Psoas muscle (tissue), 8 donors: ENCODE results near the gene PRSS35. TPM values are rescaled to one million over a fixed set of nuclear protein-coding genes. Genes with fewer than 3 reads are reported as not detected.
"Not testable (repeated sequence)": the region's sequence is repeated elsewhere in the genome, so short reads cannot be mapped to it uniquely, and the experiment has no call there.

ENCODE experiments used
- ATAC-seq, 4 donors: fragments of 200-7000 bp; cut with Tn5 transposase; one replicate each; pipeline ENCODE4 v1.9.1; 2020; ENCODE audit warnings: moderate library complexity in 3 of 4, mild to moderate bottlenecking in 2 of 4
- DNase-seq, 2 donors: peaks; one replicate each; pipeline ENCODE4 v3.0.0-alpha.2; 2020
- H3K27ac ChIP-seq: fragments of 200-600 bp; one replicate; pipeline ENCODE4 v1.8.0; 2022
- H3K27me3 ChIP-seq, 3 donors: fragments of 200-600 bp in 1 of 3; one replicate each; pipeline versions ENCODE4 v1.6.1 to v1.8.0; 2013 to 2022; ENCODE audit warnings: low read length in 2 of 3, mild to moderate bottlenecking in 2 of 3, moderate library complexity in 1 of 3; ENCODE audit not compliant: insufficient read depth in 3 of 3
- H3K36me3 ChIP-seq, 2 donors: fragments of 200-600 bp in 1 of 2; one replicate each; pipeline versions ENCODE4 v1.6.1 to v1.8.0; 2013 to 2022; ENCODE audit warnings: low read depth in 1 of 2, mild to moderate bottlenecking in 1 of 2, moderate library complexity in 1 of 2; ENCODE audit not compliant: insufficient read depth in 1 of 2
- H3K4me1 ChIP-seq: fragments of 200-600 bp; one replicate; pipeline ENCODE4 v1.8.0; 2022
- H3K4me3 ChIP-seq: fragments of 200-600 bp; one replicate; pipeline ENCODE4 v1.8.0; 2022; ENCODE audit warnings: mild to moderate bottlenecking
- H3K9me3 ChIP-seq: fragments of 200-600 bp; one replicate; pipeline ENCODE4 v1.8.0; 2022
- WGBS, 3 donors: extraction: QIAGEN DNeasy Blood & Tissue Kit; methylation state at CpG; one replicate each; pipeline versions ENCODE4 v1.1.6 to v1.1.7; 2013; 5-methylcytosine and 5-hydroxymethylcytosine counted together
- intact Hi-C, 2 donors: fragments of 100-400 bp; cut with DNase I; formaldehyde crosslinking; loops; one replicate each; pipeline versions ENCODE4 v1.11.0 to v1.14.2; 2022
- polyA plus RNA-seq, 3 donors: library from polyadenylated mRNA; stranded (reverse); fragments of 200-250 nt; gene quantifications; one replicate each; pipeline ENCODE4 v1.2.3, GENCODE V29; 2013
- total RNA-seq, 4 donors: library from RNA; stranded (reverse); fragmentation: NEBNext Ultra II Directional in 2 of 4; extraction: Animal tissue kit (Norgen Biotek cat#: 25700) in 2 of 4; gene quantifications; one replicate each; pipeline versions ENCODE4 v1.2.1 to v1.2.4, GENCODE V29; 2021 to 2023
- TF ChIP-seq, protein P1 (sequence below): fragments of 200-600 bp; IDR thresholded peaks from one replicate; pipeline ENCODE4 v1.8.0; 2022; ENCODE audit warnings: antibody characterized with exemption
- donor health status: healthy with polysubstance abuse.
- donor health status: DM: no; HTN: no; CAD: no; lungs with moderate emphysema.
- donor health status: Bipolar disorder and iron deficiency.
- donor health status: healthy.
- donor health status: DM: yes; HTN: yes; CAD: no.
- donor health status: DM: no; HTN: no; CAD: no.
- donor health status: DM: no; HTN: no; CAD: no.
- donor health status: DM: yes; HTN: yes; CAD: no.

Gene PRSS35
- total and polyA plus RNA-seq, 7 donors: 0.03 to 0.50 (median 0.08) TPM; not detected in 2

DNA sequence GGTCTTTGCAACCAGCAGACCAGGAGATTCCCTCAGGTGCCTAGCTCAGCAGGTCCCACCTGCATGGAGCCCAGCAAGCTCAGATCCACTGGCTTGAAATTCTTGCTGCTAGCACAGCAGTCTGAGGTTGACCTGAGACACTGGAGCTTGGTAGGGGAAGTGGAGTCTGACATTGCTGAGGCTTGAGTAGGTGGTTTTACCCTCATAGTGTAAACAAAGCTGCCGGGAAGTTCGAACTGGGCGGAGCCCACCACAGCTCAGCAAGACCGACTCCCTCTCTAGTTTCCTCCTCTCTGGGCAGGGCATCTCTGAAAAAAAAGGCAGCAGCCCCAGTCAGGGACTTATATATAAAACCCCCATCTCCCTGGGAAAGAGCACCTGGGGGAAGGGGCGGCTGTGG, 34.3 kb downstream of the PRSS35 start:
- ATAC-seq: no peak
- no peaks in the 10 kb centered on the region for H3K4me1 ChIP-seq
- no peaks in the 10 kb centered on the region for H3K36me3 ChIP-seq
- intact Hi-C loops: no loop called here
- no peak overlapping the region for H3K27ac ChIP-seq
- no peak for DNase-seq
- no peak overlapping the region for H3K4me3 ChIP-seq
- peaks cover 6% of the 10 kb centered on the region for H3K9me3 ChIP-seq
- no peaks in the 10 kb centered on the region for H3K27me3 ChIP-seq
- TF ChIP-seq, protein P1, sequence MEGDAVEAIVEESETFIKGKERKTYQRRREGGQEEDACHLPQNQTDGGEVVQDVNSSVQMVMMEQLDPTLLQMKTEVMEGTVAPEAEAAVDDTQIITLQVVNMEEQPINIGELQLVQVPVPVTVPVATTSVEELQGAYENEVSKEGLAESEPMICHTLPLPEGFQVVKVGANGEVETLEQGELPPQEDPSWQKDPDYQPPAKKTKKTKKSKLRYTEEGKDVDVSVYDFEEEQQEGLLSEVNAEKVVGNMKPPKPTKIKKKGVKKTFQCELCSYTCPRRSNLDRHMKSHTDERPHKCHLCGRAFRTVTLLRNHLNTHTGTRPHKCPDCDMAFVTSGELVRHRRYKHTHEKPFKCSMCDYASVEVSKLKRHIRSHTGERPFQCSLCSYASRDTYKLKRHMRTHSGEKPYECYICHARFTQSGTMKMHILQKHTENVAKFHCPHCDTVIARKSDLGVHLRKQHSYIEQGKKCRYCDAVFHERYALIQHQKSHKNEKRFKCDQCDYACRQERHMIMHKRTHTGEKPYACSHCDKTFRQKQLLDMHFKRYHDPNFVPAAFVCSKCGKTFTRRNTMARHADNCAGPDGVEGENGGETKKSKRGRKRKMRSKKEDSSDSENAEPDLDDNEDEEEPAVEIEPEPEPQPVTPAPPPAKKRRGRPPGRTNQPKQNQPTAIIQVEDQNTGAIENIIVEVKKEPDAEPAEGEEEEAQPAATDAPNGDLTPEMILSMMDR: no peak
- WGBS, 3 donors: 66 to 83% (median 71%) methylated on average over 5 of the region's 5 CpGs

DNA sequence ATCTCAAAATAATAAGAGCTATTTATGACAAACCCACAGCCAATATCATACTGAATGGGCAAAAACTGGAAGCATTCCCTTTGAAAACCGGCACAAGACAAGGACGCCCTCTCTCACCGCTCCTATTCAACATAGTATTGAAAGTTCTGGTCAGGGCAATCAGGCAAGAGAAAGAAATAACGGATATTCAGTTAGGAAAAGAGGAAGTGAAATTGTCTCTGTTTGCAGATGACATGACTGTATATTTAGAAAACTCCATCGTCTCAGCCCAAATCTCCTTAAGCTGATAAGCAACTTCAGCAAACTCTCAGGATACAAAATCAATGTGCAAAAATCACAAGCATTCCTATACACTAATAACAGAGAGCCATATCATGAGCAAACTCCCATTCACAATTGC, 38.1 kb downstream of the PRSS35 start:
- H3K36me3 ChIP-seq, intact Hi-C loops, H3K4me1 ChIP-seq, H3K27ac ChIP-seq, H3K4me3 ChIP-seq, H3K27me3 ChIP-seq, DNase-seq, H3K9me3 ChIP-seq, ATAC-seq: not testable (repeated sequence)
- WGBS, 3 donors: 66 to 85% (median 67%) methylated on average over 5 of the region's 5 CpGs

DNA sequence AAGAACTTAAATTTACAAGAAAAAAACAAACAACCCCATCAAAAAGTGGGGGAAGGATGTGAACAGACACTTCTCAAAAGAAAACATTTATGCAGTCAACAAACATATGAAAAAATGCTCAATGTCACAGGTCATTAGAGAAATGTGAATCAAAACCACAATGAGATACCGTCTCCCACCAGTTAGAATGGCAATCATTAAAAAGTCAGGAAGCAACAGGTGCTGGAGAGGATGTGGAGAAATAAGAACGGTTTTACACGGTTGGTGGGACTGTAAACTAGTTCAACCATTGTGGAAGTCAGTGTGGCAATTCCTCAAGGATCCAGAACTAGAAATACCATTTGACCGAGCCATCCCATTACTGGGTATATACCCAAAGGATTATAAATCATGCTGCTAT, 39.4 kb downstream of the PRSS35 start:
- intact Hi-C loops, ATAC-seq: not testable (repeated sequence)
- 87 to 90% (median 89%) methylated on average over 4 of the region's 4 CpGs for WGBS, 3 donors

DNA sequence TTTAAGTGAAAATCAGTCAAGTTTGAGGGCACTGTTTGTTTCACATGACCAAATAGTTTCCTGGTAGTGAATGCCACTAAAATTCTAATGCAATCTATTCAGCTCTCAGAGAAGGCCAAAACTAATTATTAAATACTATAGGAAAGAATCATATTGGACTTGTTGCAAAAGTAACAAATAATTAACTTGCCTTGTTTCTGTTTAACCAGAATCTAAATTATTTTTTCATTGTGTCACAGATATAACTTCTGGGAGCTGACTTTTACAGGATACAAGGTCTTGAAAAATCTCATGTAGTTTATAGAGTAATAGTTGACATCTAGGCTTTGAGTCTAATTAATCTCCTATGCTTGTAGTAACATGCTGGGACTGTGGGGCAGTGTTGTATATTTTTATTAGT, 44.5 kb downstream of the PRSS35 start:
- TF ChIP-seq, protein P1: no peak
- Histone ChIP-seq H3K9me3 (no peaks in the 10 kb centered on the region), H3K27me3 (no peaks in the 10 kb centered on the region), H3K27ac (no peak overlapping the region), H3K4me1 (no peaks in the 10 kb centered on the region), H3K36me3 (no peaks in the 10 kb centered on the region), H3K4me3 (no peak overlapping the region)
- ATAC-seq (no peak), DNase-seq (no peak)
- intact Hi-C loops: no loop called here

More for the DNA sequence above, 39.4 kb downstream of the PRSS35 start:
- not testable (repeated sequence) for H3K4me3 ChIP-seq, H3K27ac ChIP-seq, H3K4me1 ChIP-seq, H3K27me3 ChIP-seq, DNase-seq, H3K9me3 ChIP-seq, H3K36me3 ChIP-seq

- H3K4me1 ChIP-seq: no peaks in the 10 kb centered on the region
- intact Hi-C loops: no loop called here
- no peak overlapping the region for H3K27ac ChIP-seq
- no peak for DNase-seq
- no peak for ATAC-seq
- H3K27me3 ChIP-seq: no peaks in the 10 kb centered on the region
- no peaks in the 10 kb centered on the region for H3K9me3 ChIP-seq
- WGBS, 3 donors: 96 to 100% (median 100%) methylated on average over 1 of the region's 1 CpG
- TF ChIP-seq, protein P1: no peak
- H3K4me3 ChIP-seq: no peak overlapping the region
- H3K36me3 ChIP-seq: no peaks in the 10 kb centered on the region
These were observed 46.6 kb downstream of the PRSS35 start for GRCh38 chr6:83558975-83559374.

DNA sequence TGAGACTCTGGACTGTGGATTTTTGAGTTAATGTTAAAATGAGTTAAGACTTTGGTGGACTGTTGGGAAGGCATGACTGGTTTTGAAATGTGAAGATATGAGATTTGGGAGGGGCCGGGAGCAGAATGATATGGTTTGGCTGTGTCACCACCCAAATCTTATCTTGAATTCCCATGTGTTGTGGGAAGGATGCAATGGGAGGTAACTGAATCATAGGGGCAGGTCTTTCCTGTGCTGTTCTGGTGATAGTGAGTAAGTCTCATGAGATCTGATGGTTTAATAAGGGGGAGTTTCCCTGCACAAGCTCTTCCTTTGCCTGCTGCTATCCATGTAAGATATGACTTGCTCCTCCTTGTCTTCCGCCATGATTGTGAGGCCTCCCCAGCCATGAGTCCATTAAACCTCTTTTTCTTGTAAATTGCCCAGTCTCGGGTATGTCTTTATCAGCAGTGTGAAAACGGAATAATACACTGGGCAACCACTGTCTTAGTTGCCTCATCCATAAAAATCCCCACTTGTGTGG, 59.4 kb downstream of the PRSS35 start:
- H3K4me3 ChIP-seq, H3K27me3 ChIP-seq, H3K9me3 ChIP-seq, H3K4me1 ChIP-seq, intact Hi-C loops, H3K27ac ChIP-seq, DNase-seq, ATAC-seq, H3K36me3 ChIP-seq: not testable (repeated sequence)
- 78 to 95% (median 90%) methylated on average over 4 of the region's 4 CpGs for WGBS, 3 donors
